Mucosa of rectum (tissue), 2 donors: ENCODE data around the gene NUP88.

Experiments
- H3K27ac ChIP-seq, 2 donors: one replicate each; pipeline ENCODE4 v1.7.0; 2013; ENCODE audit warnings: inconsistent platforms in 2 of 2, low read depth in 2 of 2, low read length in 2 of 2
- H3K27me3 ChIP-seq, 2 donors: one replicate each; pipeline ENCODE4 v1.7.0; 2013; ENCODE audit warnings: low read length in 2 of 2; ENCODE audit not compliant: control insufficient read depth in 2 of 2, insufficient read depth in 2 of 2
- H3K36me3 ChIP-seq, 2 donors: one replicate each; pipeline ENCODE4 v1.7.0; 2013; ENCODE audit warnings: low read length in 2 of 2; ENCODE audit not compliant: control insufficient read depth in 2 of 2, insufficient read depth in 2 of 2
- H3K4me1 ChIP-seq, 2 donors: one replicate each; pipeline ENCODE4 v1.7.0; 2013; ENCODE audit warnings: low read length in 2 of 2, mild to moderate bottlenecking in 1 of 2; ENCODE audit not compliant: control insufficient read depth in 2 of 2, insufficient read depth in 2 of 2
- H3K4me3 ChIP-seq, 2 donors: one replicate each; pipeline ENCODE4 v1.7.0; 2013; ENCODE audit warnings: low read length in 2 of 2
- H3K9ac ChIP-seq, 2 donors: one replicate each; pipeline ENCODE4 v1.7.0; 2013; ENCODE audit warnings: low read length in 2 of 2, low read depth in 1 of 2, mild to moderate bottlenecking in 1 of 2
- H3K9me3 ChIP-seq, 2 donors: one replicate each; pipeline ENCODE4 v1.7.0; 2013; ENCODE audit warnings: low read length in 2 of 2; ENCODE audit not compliant: control insufficient read depth in 2 of 2
- donor health status: healthy.
- donor health status: Normal muscosa, but diverticular disease.

The NUP88 gene

GRCh38 chr17:5419959-5420653 is 644 bp upstream of the NUP88 start, which contains the start of gene RPAIN:
TSS of gene RPAIN (plus strand) at chr17:5420182. CDS start at chr17:5420211, 29 bp downstream.
- H3K36me3 ChIP-seq: peaks cover 34 to 41% of the 10 kb centered on the region in 2 donors

DNA sequence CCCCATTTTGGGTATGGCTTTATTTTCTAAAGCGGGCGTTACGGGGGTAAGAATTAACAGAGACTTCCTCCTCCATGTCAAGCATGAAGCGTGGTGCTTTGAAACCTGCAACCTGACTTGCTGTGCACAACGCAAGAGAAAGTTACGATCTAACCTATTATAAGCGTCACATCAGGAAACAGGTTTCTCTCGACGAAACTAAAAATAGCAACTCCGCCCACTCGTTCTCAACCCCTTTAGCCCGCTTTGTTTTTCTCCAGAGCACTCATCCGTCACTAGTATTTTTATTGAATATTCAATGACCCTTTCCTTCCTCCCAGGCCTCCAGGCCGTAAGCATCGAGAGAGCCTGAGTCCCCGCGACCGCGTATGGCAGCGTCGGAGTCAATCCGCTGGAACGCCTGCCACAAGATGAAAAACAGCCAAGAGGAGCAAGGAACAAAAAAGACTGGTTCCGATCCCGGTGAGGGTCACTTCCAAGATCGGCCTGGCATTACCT is 555 bp downstream of the NUP88 start:
- Histone ChIP-seq H3K27me3 (no peaks in the 10 kb centered on the region), H3K9ac (peak overlapping the region; percentile 95 to 98), H3K4me1 (peaks cover 21 to 34% of the 10 kb centered on the region in 2 donors), H3K4me3 (peak overlapping the region; percentile 92 to 93), H3K27ac (peak overlapping the region; percentile 96 to 97), H3K36me3 (peaks cover 27 to 39% of the 10 kb centered on the region in 2 donors), H3K9me3 (no peaks in the 10 kb centered on the region)

More at GRCh38 chr17:5419959-5420653, 644 bp upstream of the NUP88 start, which contains the start of gene RPAIN:
- no peaks in the 10 kb centered on the region for H3K27me3 ChIP-seq
- peaks cover 21 to 26% of the 10 kb centered on the region in 2 donors for H3K4me1 ChIP-seq
- peak within 1 kb of the TSS; percentile 96 to 97 for H3K27ac ChIP-seq
- peak within 1 kb of the TSS; percentile 95 to 98 for H3K9ac ChIP-seq
- H3K9me3 ChIP-seq: no peaks in the 10 kb centered on the region
- peak within 1 kb of the TSS; percentile 92 to 93 for H3K4me3 ChIP-seq

DNA sequence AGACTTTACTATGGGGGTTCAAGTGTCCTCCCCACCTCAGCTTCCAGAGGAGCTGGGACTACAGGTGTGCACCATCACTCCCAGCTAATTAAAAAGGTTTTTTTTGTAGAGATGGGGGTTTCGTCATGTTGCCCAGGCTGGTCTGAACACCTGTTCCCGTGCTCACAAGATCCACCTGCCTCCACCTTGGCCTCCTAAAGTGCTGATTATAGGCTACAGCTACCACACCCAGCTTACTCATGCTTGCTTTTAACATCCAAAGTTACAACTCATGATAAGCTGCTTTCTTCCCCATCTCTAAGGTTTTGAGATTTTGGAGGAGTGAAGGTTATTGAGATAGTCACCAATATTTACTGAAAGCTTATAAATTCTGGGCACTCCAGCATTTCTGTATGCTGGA is 2.6 kb downstream of the NUP88 start:
- Histone ChIP-seq H3K4me3 (peak overlapping the region in 1 of 2 donors; percentile 4), H3K9ac (no peak overlapping the region), H3K27me3 (no peaks in the 10 kb centered on the region), H3K4me1 (peaks cover 21 to 39% of the 10 kb centered on the region in 2 donors), H3K9me3 (no peaks in the 10 kb centered on the region), H3K36me3 (peaks cover 23 to 44% of the 10 kb centered on the region in 2 donors), H3K27ac (peak overlapping the region in 1 of 2 donors; percentile 57)

- Histone ChIP-seq H3K4me1 (peaks cover 15 to 29% of the 10 kb centered on the region in 2 donors), H3K4me3 (no peak overlapping the region), H3K27me3 (no peaks in the 10 kb centered on the region), H3K36me3 (peaks cover 42 to 58% of the 10 kb centered on the region in 2 donors), H3K9me3 (no peaks in the 10 kb centered on the region), H3K27ac (no peak overlapping the region), H3K9ac (peak overlapping the region in 1 of 2 donors; percentile 15)
Observed at GRCh38 chr17:5413682-5414081, 5.8 kb downstream of the NUP88 start.

- H3K27ac ChIP-seq: no peak overlapping the region
- H3K9me3 ChIP-seq: no peaks in the 10 kb centered on the region
- H3K36me3 ChIP-seq: peaks cover 71 to 73% of the 10 kb centered on the region in 2 donors
- no peak overlapping the region for H3K4me3 ChIP-seq
- H3K9ac ChIP-seq: no peak overlapping the region
- no peaks in the 10 kb centered on the region for H3K27me3 ChIP-seq
- peaks cover 0 to 15% of the 10 kb centered on the region in 2 donors for H3K4me1 ChIP-seq
Observed at GRCh38 chr17:5410594-5411272, 8.7 kb downstream of the NUP88 start.

GRCh38 chr17:5408186-5408585 is 11.3 kb downstream of the NUP88 start:
- H3K9me3 ChIP-seq: no peaks in the 10 kb centered on the region
- H3K4me1 ChIP-seq: peaks cover 0 to 7% of the 10 kb centered on the region in 2 donors

DNA sequence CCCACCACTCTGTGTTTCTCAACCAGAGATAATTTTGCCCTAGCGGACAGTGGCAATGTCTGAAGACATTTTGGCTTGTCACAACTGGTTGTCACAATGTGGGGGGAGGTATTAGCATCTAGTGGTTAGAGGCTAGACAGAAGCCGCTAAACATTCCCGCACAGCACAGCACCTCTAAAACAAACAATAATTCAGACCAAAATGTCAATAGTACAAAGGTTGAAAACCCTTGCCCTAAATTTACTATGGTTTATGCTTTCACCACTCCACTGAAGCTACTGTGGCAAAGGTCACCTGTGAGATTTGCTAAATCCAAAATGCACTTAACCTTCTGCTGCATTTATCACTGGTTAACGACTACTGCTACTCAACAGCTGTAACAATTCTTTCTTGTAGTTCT is 14.1 kb downstream of the NUP88 start:
- H3K27ac ChIP-seq: no peak overlapping the region
- H3K4me3 ChIP-seq: no peak overlapping the region
- peaks cover 69 to 77% of the 10 kb centered on the region in 2 donors for H3K36me3 ChIP-seq

More at GRCh38 chr17:5408186-5408585, 11.3 kb downstream of the NUP88 start:
- Histone ChIP-seq H3K27ac (no peak overlapping the region), H3K36me3 (peaks cover 71 to 79% of the 10 kb centered on the region in 2 donors), H3K9ac (no peak overlapping the region), H3K4me3 (no peak overlapping the region), H3K27me3 (no peaks in the 10 kb centered on the region)

DNA sequence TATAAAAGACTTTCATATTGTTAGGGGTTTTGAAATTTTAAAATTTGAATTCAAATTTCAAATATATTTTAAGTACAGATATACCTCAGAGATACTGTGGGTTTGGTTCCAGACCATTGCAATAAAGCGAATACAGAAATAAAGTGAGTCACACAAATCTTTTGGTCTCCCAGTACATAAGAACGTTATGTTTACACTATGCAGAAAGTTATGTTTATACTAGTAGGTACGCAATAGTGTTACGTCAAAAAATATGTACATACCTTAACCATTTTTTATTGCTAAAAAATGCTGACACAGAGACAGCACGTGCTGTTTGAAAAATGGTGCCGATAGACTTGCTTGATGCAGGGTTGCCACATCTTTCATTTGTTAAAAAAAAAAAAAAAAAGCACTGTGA is 19.7 kb downstream of the NUP88 start:
- Histone ChIP-seq H3K36me3 (peaks cover 51 to 65% of the 10 kb centered on the region in 2 donors), H3K27me3 (no peaks in the 10 kb centered on the region), H3K9ac (no peak overlapping the region), H3K9me3 (no peaks in the 10 kb centered on the region), H3K27ac (no peak overlapping the region), H3K4me3 (no peak overlapping the region), H3K4me1 (no peaks in the 10 kb centered on the region)

More for the DNA sequence above, 14.1 kb downstream of the NUP88 start:
- H3K9me3 ChIP-seq: no peaks in the 10 kb centered on the region
- H3K9ac ChIP-seq: no peak overlapping the region
- H3K4me1 ChIP-seq: peaks cover 0 to 7% of the 10 kb centered on the region in 2 donors
- H3K27me3 ChIP-seq: no peaks in the 10 kb centered on the region

GRCh38 chr17:5396612-5397011 is 22.9 kb downstream of the NUP88 start:
- no peaks in the 10 kb centered on the region for H3K9me3 ChIP-seq
- H3K4me3 ChIP-seq: no peak overlapping the region
- H3K36me3 ChIP-seq: peaks cover 52 to 66% of the 10 kb centered on the region in 2 donors

GRCh38 chr17:5391678-5392077 is 27.8 kb downstream of the NUP88 start:
- no peaks in the 10 kb centered on the region for H3K9me3 ChIP-seq
- H3K4me3 ChIP-seq: no peak overlapping the region
- no peak overlapping the region for H3K9ac ChIP-seq
- peaks cover 75% of the 10 kb centered on the region in 2 donors for H3K36me3 ChIP-seq
- H3K4me1 ChIP-seq: no peaks in the 10 kb centered on the region
- no peak overlapping the region for H3K27ac ChIP-seq
- H3K27me3 ChIP-seq: no peaks in the 10 kb centered on the region

More at GRCh38 chr17:5396612-5397011, 22.9 kb downstream of the NUP88 start:
- Histone ChIP-seq H3K27ac (no peak overlapping the region), H3K27me3 (no peaks in the 10 kb centered on the region), H3K4me1 (no peaks in the 10 kb centered on the region), H3K9ac (no peak overlapping the region)
